CD4-positive, alpha-beta memory T cell (primary cell): ENCODE measurements around the gene SPIN2A. TPM values are rescaled to one million over a fixed set of nuclear protein-coding genes. Genes with fewer than 3 reads are reported as not detected.
"Not testable (repeated sequence)": the region's sequence is repeated elsewhere in the genome, so short reads cannot be mapped to it uniquely, and the experiment has no call there.

Experiments
- CTCF ChIA-PET: fragments of 350-600 bp; sonication (Branson Sonifier 250); formaldehyde crosslinking; loops from one replicate; lab custom pipeline; 2021; ENCODE audit warnings: inconsistent platforms; ENCODE audit not compliant: partially characterized antibody; lab: Charles Lee
- POLR2A ChIA-PET: fragments of 350-600 bp; sonication (Branson Sonifier 250); formaldehyde crosslinking; loops from one replicate; lab custom pipeline; 2021; ENCODE audit not compliant: partially characterized antibody; lab: Charles Lee
- DNase-seq, 5 donors: peaks; one replicate each; pipeline versions ENCODE4 v3.0.0 to v3.0.0-alpha.2; 2020 to 2022; ENCODE audit warnings: mixed read lengths in 1 of 5
- H3K27ac ChIP-seq: one replicate; pipeline ENCODE4 v1.7.0; 2013; ENCODE audit warnings: low read depth, low read length
- H3K27me3 ChIP-seq: 2 replicates; pipeline ENCODE4 v1.7.0; 2013; ENCODE audit warnings: mild to moderate bottlenecking, low read length, moderate library complexity; ENCODE audit not compliant: insufficient read depth
- H3K36me3 ChIP-seq: 2 replicates; pipeline ENCODE4 v1.7.0; 2013; ENCODE audit warnings: mild to moderate bottlenecking, low read length, moderate library complexity; ENCODE audit not compliant: insufficient read depth
- H3K4me1 ChIP-seq: 2 replicates; pipeline ENCODE4 v1.7.0; 2013; ENCODE audit warnings: mild to moderate bottlenecking, low read length, moderate library complexity; ENCODE audit not compliant: insufficient read depth
- H3K4me3 ChIP-seq, 2 donors: one replicate each; pipeline ENCODE4 v1.7.0; 2013; ENCODE audit warnings: low read length in 2 of 2, mild to moderate bottlenecking in 1 of 2
- H3K9me3 ChIP-seq, 2 donors: one replicate each; pipeline ENCODE4 v1.7.0; 2013; ENCODE audit warnings: low read length in 2 of 2, control low read depth in 1 of 2; ENCODE audit not compliant: control insufficient read depth in 1 of 2
- H3K27ac Mint-ChIP-seq, 7 donors: one replicate each; pipeline ENCODE4 v1.8.0; 2020 to 2021; ENCODE audit warnings: mixed read lengths in 7 of 7, mild to moderate bottlenecking in 6 of 7, inconsistent platforms in 3 of 7, moderate library complexity in 3 of 7
- H3K27me3 Mint-ChIP-seq, 2 donors: one replicate each; pipeline ENCODE4 v1.8.0; 2020 to 2021; ENCODE audit warnings: mixed read lengths in 2 of 2
- H3K36me3 Mint-ChIP-seq, 2 donors: one replicate each; pipeline ENCODE4 v1.8.0; 2020 to 2021; ENCODE audit warnings: mixed read lengths in 2 of 2, inconsistent platforms in 1 of 2, mild to moderate bottlenecking in 1 of 2
- H3K4me1 Mint-ChIP-seq, 4 donors: one replicate each; pipeline ENCODE4 v1.8.0; 2020 to 2021; ENCODE audit warnings: mixed read lengths in 4 of 4, mild to moderate bottlenecking in 1 of 4
- H3K4me3 Mint-ChIP-seq, 8 donors: one replicate each; pipeline ENCODE4 v1.8.0; 2020 to 2021; ENCODE audit warnings: mixed read lengths in 8 of 8, mild to moderate bottlenecking in 7 of 8, moderate library complexity in 6 of 8, inconsistent platforms in 3 of 8
- H3K9me3 Mint-ChIP-seq, 8 donors: one replicate each; pipeline ENCODE4 v1.8.0; 2020 to 2021; ENCODE audit warnings: mixed read lengths in 8 of 8, mild to moderate bottlenecking in 5 of 8, inconsistent platforms in 3 of 8, moderate library complexity in 1 of 8
- intact Hi-C: fragments of 100-400 bp; cut with micrococcal nuclease; formaldehyde crosslinking; loops from one replicate; pipeline ENCODE4 v1.15.1; 2023
- polyA plus RNA-seq, 2 donors: library from polyadenylated mRNA; unstranded; fragments of 300-500 nt; fragmentation: Illumina TruSeq; gene quantifications; one replicate each; pipeline ENCODE4 v1.2.3, GENCODE V29; 2021
- total RNA-seq, 2 experiments: library from RNA; stranded (reverse); gene quantifications; one replicate each; pipeline ENCODE4 v1.2.3, GENCODE V29; 2021

SPIN2A gene
- total and polyA plus RNA-seq, 4 experiments from 2014 or later, result 0.09 to 2.2 (median 1.4) TPM; not detected in 1

GRCh38 chrX:57121816-57122215 is 15.4 kb downstream of the SPIN2A start:
- CTCF ChIA-PET, result interaction anchor here (1.3 kb wide), 1 partner anchor 143 kb away, joined by 3 read pairs; no protein-coding TSS in a partner anchor
- intact Hi-C loops, result loop anchor here (10.0 kb wide), 1 partner anchor 127 kb away; the partner anchor contains the start of gene SPIN3

DNA sequence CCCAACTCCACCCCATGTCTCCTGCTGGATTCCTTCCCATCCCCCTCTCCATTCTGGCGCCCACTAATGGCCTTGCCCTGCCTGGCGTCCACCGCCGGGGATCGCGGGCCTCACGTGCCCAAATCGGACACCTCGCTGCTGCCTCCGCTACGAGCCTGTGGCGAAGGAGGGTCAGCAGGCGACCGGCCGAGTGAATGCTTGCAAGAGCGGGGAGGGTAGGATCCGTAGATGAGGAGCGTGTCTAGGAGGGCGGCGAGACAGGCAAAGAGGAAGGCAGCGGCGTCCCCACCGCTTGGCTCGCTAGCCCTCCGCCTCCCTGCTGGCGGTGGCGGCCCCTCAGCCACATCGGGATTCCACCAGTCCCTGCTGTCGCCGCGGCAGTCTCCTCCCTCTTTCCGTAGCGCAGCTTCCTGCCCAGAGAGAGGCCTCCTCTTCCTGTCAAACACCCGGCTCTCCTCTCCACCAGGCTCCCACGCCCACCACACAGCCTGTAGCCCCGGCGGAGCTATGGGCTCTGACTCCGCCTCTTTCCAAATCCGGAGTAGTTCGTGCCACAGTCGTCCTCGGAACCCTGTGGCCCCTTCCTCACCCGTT is 15.9 kb downstream of the SPIN2A start, which contains the start of gene SPIN2B:
SPIN2B (minus strand) TSS at position 387 of the 594 bp plus-strand sequence.
- H3K4me3 ChIP-seq, result peak within 1 kb of the TSS in 1 of 2 donors; percentile 54
- POLR2A ChIA-PET, result interaction anchor here (0.7 to 1.5 kb wide), 3 partner anchors 126 to 1213 kb away, joined by 3 to 6 read pairs (median 4); partner anchors contain the start of genes FAAH2 and SPIN3
- H3K9me3 ChIP-seq, result no peaks in the 10 kb centered on the region
- CTCF ChIA-PET, result interaction anchor here (1.3 kb wide), 1 partner anchor 143 kb away, joined by 3 read pairs; no protein-coding TSS in a partner anchor
- Mint-ChIP-seq H3K4me1 (peaks cover 6 to 23% (median 9%) of the 10 kb centered on the region in 4 donors), H3K27ac (peak within 1 kb of the TSS; percentile 87 to 96 (median 92)), H3K27me3 (no peaks in the 10 kb centered on the region), H3K9me3 (peaks cover 0 to 2% (median 0%) of the 10 kb centered on the region in 8 donors), H3K4me3 (peak within 1 kb of the TSS; percentile 91 to 96 (median 93)), H3K36me3 (peaks cover 0 to 20% of the 10 kb centered on the region in 2 donors)
- H3K27me3 ChIP-seq, result no peaks in the 10 kb centered on the region
- peak; percentile 66 to 86 (median 76) for DNase-seq
- no peaks in the 10 kb centered on the region for H3K36me3 ChIP-seq
- H3K27ac ChIP-seq, result peak within 1 kb of the TSS; percentile 59
- intact Hi-C loops, result loop anchor here (10.0 kb wide), 1 partner anchor 126 kb away; the partner anchor contains the start of gene SPIN3
- H3K4me1 ChIP-seq, result no peaks in the 10 kb centered on the region

More at GRCh38 chrX:57121816-57122215, 15.4 kb downstream of the SPIN2A start:
- no peaks in the 10 kb centered on the region for H3K4me1 ChIP-seq
- H3K27me3 ChIP-seq, result no peaks in the 10 kb centered on the region
- POLR2A ChIA-PET, result interaction anchor here (0.7 to 1.5 kb wide), 2 partner anchors 126 to 165 kb away, joined by 4 to 6 read pairs; partner anchors contain the start of genes FAAH2 and SPIN3
- no peaks in the 10 kb centered on the region for H3K36me3 ChIP-seq
- H3K4me3 ChIP-seq, result peak overlapping the region in 1 of 2 donors; percentile 54
- H3K27ac ChIP-seq, result peak overlapping the region; percentile 59
- H3K9me3 ChIP-seq, result no peaks in the 10 kb centered on the region
- DNase-seq, result no peak
- Mint-ChIP-seq H3K9me3 (peaks cover 0 to 2% (median 0%) of the 10 kb centered on the region in 8 donors), H3K4me3 (peak overlapping the region; percentile 91 to 96 (median 93)), H3K27ac (peak overlapping the region; percentile 87 to 96 (median 92)), H3K4me1 (peaks cover 4 to 23% (median 8%) of the 10 kb centered on the region in 4 donors), H3K27me3 (no peaks in the 10 kb centered on the region), H3K36me3 (peaks cover 0 to 14% of the 10 kb centered on the region in 2 donors)

GRCh38 chrX:57120619-57121161 is 16.5 kb downstream of the SPIN2A start:
- CTCF ChIA-PET, H3K27me3 ChIP-seq, DNase-seq, H3K9me3 Mint-ChIP-seq, H3K9me3 ChIP-seq, H3K27me3 Mint-ChIP-seq, H3K4me1 ChIP-seq, H3K36me3 ChIP-seq: not testable (repeated sequence)
- Mint-ChIP-seq H3K4me3 (peak overlapping the region; percentile 91 to 96 (median 93)), H3K27ac (peak overlapping the region in 6 of 7 donors; percentile 78 to 96 (median 92)), H3K4me1 (peaks cover 7 to 23% (median 12%) of the 10 kb centered on the region in 4 donors), H3K36me3 (peaks cover 0 to 20% of the 10 kb centered on the region in 2 donors)
- Histone ChIP-seq H3K4me3 (peak overlapping the region in 1 of 2 donors; percentile 54), H3K27ac (peak overlapping the region; percentile 59)
- POLR2A ChIA-PET, result interaction anchor here (0.7 to 1.5 kb wide), 2 partner anchors 125 to 1213 kb away, joined by 3 to 6 read pairs; partner anchors contain the start of gene SPIN3
- intact Hi-C loops, result loop anchor here (10.0 kb wide), 1 partner anchor 126 kb away; the partner anchor contains the start of gene SPIN3

DNA sequence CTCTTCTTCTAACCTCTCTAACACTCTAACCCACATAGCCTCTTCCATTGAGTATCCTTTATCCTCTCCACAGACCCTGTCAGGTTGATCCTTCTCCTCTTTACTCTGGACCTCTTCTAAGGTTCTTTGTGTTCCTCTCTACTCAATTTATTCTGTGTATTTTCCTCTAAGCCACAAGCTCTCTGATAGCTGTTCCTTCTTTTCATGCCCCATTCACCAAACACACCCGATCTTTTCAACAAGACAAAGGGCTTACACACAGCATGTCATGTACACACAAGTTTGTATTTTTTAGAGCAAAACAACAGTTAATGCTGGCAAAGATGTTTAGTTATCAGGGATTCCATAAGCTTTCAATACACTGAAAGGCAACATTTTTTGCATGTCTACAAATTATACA is 17.8 kb downstream of the SPIN2A start:
- Histone ChIP-seq H3K9me3 (no peaks in the 10 kb centered on the region), H3K36me3 (no peaks in the 10 kb centered on the region), H3K4me1 (no peaks in the 10 kb centered on the region), H3K27me3 (no peaks in the 10 kb centered on the region), H3K4me3 (no peak overlapping the region), H3K27ac (no peak overlapping the region)
- H3K4me1 Mint-ChIP-seq, result peaks cover 7 to 18% (median 13%) of the 10 kb centered on the region in 4 donors
- intact Hi-C loops, result no loop called here
- H3K9me3 Mint-ChIP-seq, result no peaks in the 10 kb centered on the region
- ChIA-PET CTCF (no interaction called here), POLR2A (no interaction called here)
- H3K27me3 Mint-ChIP-seq, result no peaks in the 10 kb centered on the region
- H3K27ac Mint-ChIP-seq, result peak overlapping the region in 3 of 7 donors; percentile 2 to 66 (median 30)
- H3K4me3 Mint-ChIP-seq, result peak overlapping the region in 4 of 8 donors; percentile 7 to 30 (median 21)
- DNase-seq, result no peak
- peaks cover 0 to 22% of the 10 kb centered on the region in 2 donors for H3K36me3 Mint-ChIP-seq

DNA sequence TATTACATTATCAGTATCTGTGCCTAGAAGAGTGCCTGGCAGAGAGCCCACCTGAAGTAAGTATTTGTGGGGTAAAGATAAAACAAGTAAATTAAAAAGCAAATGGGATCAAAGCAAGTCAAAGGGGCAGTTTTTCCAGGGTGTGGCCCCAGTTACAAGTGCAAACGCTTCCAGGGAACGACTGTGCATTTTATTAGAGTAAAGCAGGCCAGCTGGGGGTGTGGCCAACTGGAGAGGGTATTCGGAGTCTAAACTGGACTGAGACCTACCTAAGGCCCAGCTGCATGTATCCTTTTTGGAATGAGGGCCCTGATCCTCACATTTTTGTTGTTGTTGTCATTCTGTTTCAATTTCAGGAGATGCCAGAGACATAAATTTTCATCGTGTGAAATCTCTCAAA is 19.6 kb downstream of the SPIN2A start:
- H3K9me3 Mint-ChIP-seq, H3K4me3 ChIP-seq, H3K27ac ChIP-seq, H3K27me3 ChIP-seq, intact Hi-C loops, CTCF ChIA-PET, DNase-seq, H3K9me3 ChIP-seq, POLR2A ChIA-PET, H3K4me1 ChIP-seq, H3K27me3 Mint-ChIP-seq, H3K4me3 Mint-ChIP-seq, H3K36me3 ChIP-seq: not testable (repeated sequence)
- H3K4me1 Mint-ChIP-seq, result peaks cover 7 to 17% (median 12%) of the 10 kb centered on the region in 4 donors
- peak overlapping the region in 1 of 7 donors; percentile 18 for H3K27ac Mint-ChIP-seq
- H3K36me3 Mint-ChIP-seq, result peaks cover 0 to 22% of the 10 kb centered on the region in 2 donors

DNA sequence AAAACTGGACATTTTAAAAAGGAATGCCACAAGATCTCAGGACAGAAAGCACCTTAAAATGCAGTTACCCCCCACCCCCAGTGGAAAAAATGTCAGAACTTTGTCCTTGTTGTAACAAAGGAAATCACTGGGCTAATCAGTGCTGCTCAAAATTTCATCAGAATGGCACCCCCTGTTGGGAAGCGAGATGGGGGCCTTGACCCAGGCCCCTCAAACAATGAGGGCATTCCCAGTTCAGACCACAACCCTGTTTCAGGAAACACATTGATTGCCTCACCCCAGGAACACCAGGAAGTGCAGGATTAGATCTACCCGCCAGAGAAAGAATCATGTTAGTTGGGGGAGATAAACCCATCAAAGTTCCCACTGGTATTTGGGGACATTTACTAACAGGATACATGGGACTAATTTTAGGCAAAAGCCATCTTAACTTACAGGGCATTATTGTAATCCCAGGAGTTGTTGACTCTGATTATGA is 32.2 kb downstream of the SPIN2A start:
- Mint-ChIP-seq H3K9me3 (peaks cover 0 to 23% (median 3%) of the 10 kb centered on the region in 8 donors), H3K4me3 (no peak overlapping the region), H3K27me3 (no peaks in the 10 kb centered on the region), H3K4me1 (peaks cover 0 to 4% (median 1%) of the 10 kb centered on the region in 4 donors), H3K36me3 (peaks cover 24 to 33% of the 10 kb centered on the region in 2 donors), H3K27ac (peak overlapping the region in 1 of 7 donors; percentile 70)
- H3K27me3 ChIP-seq, result no peaks in the 10 kb centered on the region
- ChIA-PET POLR2A (no interaction called here), CTCF (no interaction called here)
- no peak for DNase-seq
- intact Hi-C loops, result no loop called here
- H3K4me1 ChIP-seq, result no peaks in the 10 kb centered on the region
- H3K4me3 ChIP-seq, result no peak overlapping the region
- H3K27ac ChIP-seq, result no peak overlapping the region
- H3K9me3 ChIP-seq, result no peaks in the 10 kb centered on the region
- no peaks in the 10 kb centered on the region for H3K36me3 ChIP-seq

DNA sequence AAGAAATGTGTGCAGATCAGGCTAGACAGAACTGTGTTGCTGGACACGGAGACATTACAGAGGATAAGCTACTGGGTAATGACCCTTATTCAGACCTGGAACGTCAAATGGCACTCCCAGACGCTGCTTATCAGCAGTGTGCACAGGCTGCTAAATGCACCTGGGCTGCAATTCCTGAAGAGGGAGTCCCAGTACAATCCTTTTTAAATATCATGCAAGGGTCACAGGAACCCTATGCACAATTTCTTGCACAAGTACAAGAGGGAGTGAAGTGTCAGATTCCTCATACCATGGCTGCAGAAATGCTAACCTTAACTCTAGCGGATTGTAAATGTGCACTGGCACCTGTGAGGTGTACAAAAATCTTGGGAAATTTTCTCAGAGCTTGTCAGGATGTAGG is 32.8 kb downstream of the SPIN2A start:
- CTCF ChIA-PET, result no interaction called here
- H3K9me3 Mint-ChIP-seq, result peaks cover 0 to 29% (median 8%) of the 10 kb centered on the region in 8 donors
- H3K4me1 Mint-ChIP-seq, result peaks cover 0 to 4% (median 1%) of the 10 kb centered on the region in 4 donors
- H3K27ac ChIP-seq, result no peak overlapping the region
- H3K36me3 ChIP-seq, result no peaks in the 10 kb centered on the region
- DNase-seq, result no peak
- H3K4me3 ChIP-seq, result no peak overlapping the region
- POLR2A ChIA-PET, result no interaction called here
- no peaks in the 10 kb centered on the region for H3K27me3 ChIP-seq
- H3K9me3 ChIP-seq, result no peaks in the 10 kb centered on the region
- H3K4me3 Mint-ChIP-seq, result no peak overlapping the region
- no peaks in the 10 kb centered on the region for H3K4me1 ChIP-seq
- H3K27me3 Mint-ChIP-seq, result no peaks in the 10 kb centered on the region
- intact Hi-C loops, result no loop called here
- no peak overlapping the region for H3K27ac Mint-ChIP-seq
- peaks cover 26 to 38% of the 10 kb centered on the region in 2 donors for H3K36me3 Mint-ChIP-seq
